Spleen (tissue), 11 donors: Measurements from ENCODE around the gene GAL3ST2. TPM values are rescaled to one million over a fixed set of nuclear protein-coding genes. Genes with fewer than 3 reads are reported as not detected.

Experiments
- DNase-seq: peaks from one replicate; pipeline ENCODE4 v3.0.0-alpha.2; 2020
- H3K27ac ChIP-seq, 8 donors: fragments of 200-600 bp; sonication (generic) in 7 of 8; 1 replicate in 4 of 8; 2 replicates in 4 of 8; pipeline versions ENCODE4 v1.5.0 to v1.8.0; 2016 to 2021; ENCODE audit warnings: inconsistent platforms in 4 of 8, mild to moderate bottlenecking in 4 of 8, moderate library complexity in 1 of 8
- H3K27me3 ChIP-seq, 7 donors: fragments of 200-600 bp; sonication (generic) in 6 of 7; replicated peaks in 1 of 7; 1 replicate in 4 of 7; 2 replicates in 3 of 7; pipeline versions ENCODE4 v1.5.0 to v1.8.0; 2016 to 2021; ENCODE audit warnings: inconsistent platforms in 3 of 7, mild to moderate bottlenecking in 1 of 7
- H3K36me3 ChIP-seq, 6 donors: fragments of 200-600 bp; sonication (generic) in 5 of 6; 1 replicate in 4 of 6; 2 replicates in 2 of 6; pipeline versions ENCODE4 v1.5.0 to v1.8.0; 2016 to 2021; ENCODE audit warnings: inconsistent platforms in 2 of 6
- H3K4me1 ChIP-seq, 6 donors: fragments of 200-600 bp; sonication (generic) in 5 of 6; 1 replicate in 3 of 6; 2 replicates in 3 of 6; pipeline versions ENCODE4 v1.5.0 to v1.8.0; 2016 to 2021; ENCODE audit warnings: inconsistent platforms in 3 of 6
- H3K4me3 ChIP-seq, 8 donors: fragments of 200-600 bp; sonication (generic) in 7 of 8; 1 replicate in 4 of 8; 2 replicates in 4 of 8; pipeline versions ENCODE4 v1.5.0 to v1.8.0; 2016 to 2021; ENCODE audit warnings: inconsistent platforms in 4 of 8, mild to moderate bottlenecking in 4 of 8, moderate library complexity in 2 of 8
- H3K9me3 ChIP-seq, 8 donors: fragments of 200-600 bp; sonication (generic) in 7 of 8; 1 replicate in 4 of 8; 2 replicates in 4 of 8; pipeline versions ENCODE4 v1.5.0 to v1.8.0; 2016 to 2021; ENCODE audit warnings: inconsistent platforms in 4 of 8
- POLR2A ChIP-seq, 3 donors: fragments of 450-650 bp; IDR thresholded peaks; one replicate each; pipeline ENCODE4 v1.5.1; 2017; ENCODE audit warnings: antibody characterized with exemption in 3 of 3, mild to moderate bottlenecking in 1 of 3
- POLR2AphosphoS5 ChIP-seq, 3 donors: sonication (generic); formaldehyde crosslinking; IDR thresholded peaks; one replicate each; pipeline ENCODE4 v1.5.1; 2017; ENCODE audit warnings: antibody characterized with exemption in 3 of 3
- WGBS, 5 donors: extraction: QIAGEN DNeasy Blood & Tissue Kit in 3 of 5; methylation state at CpG; one replicate each; pipeline versions ENCODE4 v1.1.5 to v1.1.7; 2013 to 2018; 5-methylcytosine and 5-hydroxymethylcytosine counted together
- intact Hi-C: fragments of 100-400 bp; cut with DNase I; formaldehyde crosslinking; loops from one replicate; pipeline ENCODE4 v1.15.0; 2023; ENCODE audit warnings: low total_unique reads
- polyA plus RNA-seq, 3 donors: library from polyadenylated mRNA; stranded (reverse); fragments of 200-250 nt; gene quantifications; one replicate each; pipeline ENCODE4 v1.2.1, GENCODE V29; 2013
- total RNA-seq, 7 donors: library from RNA; depleted of rRNA in 3 of 7; stranded (reverse); fragments of >200 nt in 3 of 7; fragmentation: NEBNext Ultra II Directional in 4 of 7; extraction: Animal tissue kit (Norgen Biotek cat#: 25700) in 4 of 7; gene quantifications; one replicate each; pipeline versions ENCODE4 v1.1.0 to v1.2.1, GENCODE V29; 2016 to 2021
- TF ChIP-seq, protein P1 (sequence below), 11 experiments: fragments of 200-600 bp in 7 of 11; fragments of 450-650 bp in 4 of 11; sonication (generic) in 4 of 11; IDR thresholded peaks in 8 of 11; conservative IDR thresholded peaks in 3 of 11; 1 replicate in 7 of 11; 2 replicates in 4 of 11; pipeline versions ENCODE4 v1.4.0 to v1.8.0; 2016 to 2021; ENCODE audit warnings: antibody characterized with exemption in 11 of 11, inconsistent platforms in 4 of 11, mild to moderate bottlenecking in 1 of 11
- donor health status: healthy with polysubstance abuse.
- donor health status: DM: no; HTN: no; CAD: no; lungs with moderate emphysema.
- donor health status: DM: no; HTN: no; CAD: no.
- donor health status: Bipolar disorder and iron deficiency.
- donor health status: healthy.
- donor health status: DM: no; HTN: no; CAD: no.
- donor health status: DM: yes; HTN: yes; CAD: no.

The GAL3ST2 gene
- total and polyA plus RNA-seq, 10 donors: 0.25 to 0.85 TPM; not detected in 8

DNA sequence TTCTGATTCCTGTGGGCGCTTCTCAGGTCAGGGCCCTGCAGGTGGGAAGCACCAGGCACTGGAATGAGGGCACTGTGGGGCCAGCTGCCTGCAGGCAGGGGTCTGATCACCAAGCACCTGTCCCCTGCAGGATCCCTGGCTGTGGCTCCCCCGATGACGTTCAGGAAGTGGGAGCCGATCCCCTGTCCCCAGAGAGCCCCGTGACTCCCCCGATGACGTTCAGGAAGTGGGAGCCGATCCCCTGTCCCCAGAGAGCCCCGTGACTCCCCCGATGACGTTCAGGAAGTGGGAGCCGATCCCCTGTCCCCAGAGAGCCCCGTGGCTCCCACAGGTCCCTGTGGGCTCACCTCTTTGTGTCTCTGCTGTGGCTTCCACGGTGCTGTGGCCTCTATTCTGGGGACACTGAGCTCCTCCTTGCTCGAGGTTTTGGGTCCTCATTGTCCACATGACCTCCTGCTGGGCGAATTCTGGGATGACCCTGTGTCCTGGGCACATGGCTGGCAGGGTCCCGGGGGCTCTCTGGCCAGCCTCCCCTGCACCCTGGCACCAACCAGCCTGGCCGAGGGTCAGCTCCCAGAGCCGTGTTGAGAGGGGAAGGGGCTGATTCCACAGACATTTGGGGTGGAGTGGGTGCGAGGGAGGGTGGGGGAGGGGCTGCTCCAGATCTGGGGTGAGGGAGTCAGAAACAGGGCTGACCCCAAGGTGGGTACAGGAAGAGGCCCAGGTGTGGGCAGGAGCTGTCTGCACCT is 37.2 kb downstream of the GAL3ST2 start:
- DNase-seq: no peak
- Histone ChIP-seq H3K9me3 (no peaks in the 10 kb centered on the region), H3K36me3 (no peaks in the 10 kb centered on the region), H3K27me3 (peaks cover 0 to 82% (median 7%) of the 10 kb centered on the region in 7 donors), H3K27ac (no peak overlapping the region), H3K4me1 (peaks cover 0 to 31% (median 15%) of the 10 kb centered on the region in 6 donors), H3K4me3 (no peak overlapping the region)
- TF ChIP-seq, protein P1, sequence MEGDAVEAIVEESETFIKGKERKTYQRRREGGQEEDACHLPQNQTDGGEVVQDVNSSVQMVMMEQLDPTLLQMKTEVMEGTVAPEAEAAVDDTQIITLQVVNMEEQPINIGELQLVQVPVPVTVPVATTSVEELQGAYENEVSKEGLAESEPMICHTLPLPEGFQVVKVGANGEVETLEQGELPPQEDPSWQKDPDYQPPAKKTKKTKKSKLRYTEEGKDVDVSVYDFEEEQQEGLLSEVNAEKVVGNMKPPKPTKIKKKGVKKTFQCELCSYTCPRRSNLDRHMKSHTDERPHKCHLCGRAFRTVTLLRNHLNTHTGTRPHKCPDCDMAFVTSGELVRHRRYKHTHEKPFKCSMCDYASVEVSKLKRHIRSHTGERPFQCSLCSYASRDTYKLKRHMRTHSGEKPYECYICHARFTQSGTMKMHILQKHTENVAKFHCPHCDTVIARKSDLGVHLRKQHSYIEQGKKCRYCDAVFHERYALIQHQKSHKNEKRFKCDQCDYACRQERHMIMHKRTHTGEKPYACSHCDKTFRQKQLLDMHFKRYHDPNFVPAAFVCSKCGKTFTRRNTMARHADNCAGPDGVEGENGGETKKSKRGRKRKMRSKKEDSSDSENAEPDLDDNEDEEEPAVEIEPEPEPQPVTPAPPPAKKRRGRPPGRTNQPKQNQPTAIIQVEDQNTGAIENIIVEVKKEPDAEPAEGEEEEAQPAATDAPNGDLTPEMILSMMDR (IDR thresholded peaks at IDR 0.05 in 8 of 11, conservative IDR thresholded peaks at IDR 0.05 in 3 of 11): no peak
- TF ChIP-seq POLR2AphosphoS5 (IDR thresholded peaks at IDR 0.05): no peak
- TF ChIP-seq POLR2A (IDR thresholded peaks at IDR 0.05): no peak
- WGBS, 5 donors: 36 to 44% (median 41%) methylated on average over 14 to 20 of the region's 20 CpGs
- intact Hi-C loops: no loop called here

DNA sequence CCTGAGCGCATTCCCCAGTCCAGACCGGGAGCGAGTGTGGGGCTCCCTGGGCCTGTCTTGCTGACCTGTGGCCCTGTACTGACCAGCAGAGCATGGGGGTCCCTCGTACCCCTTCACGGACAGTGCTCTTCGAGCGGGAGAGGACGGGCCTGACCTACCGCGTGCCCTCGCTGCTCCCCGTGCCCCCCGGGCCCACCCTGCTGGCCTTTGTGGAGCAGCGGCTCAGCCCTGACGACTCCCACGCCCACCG is 37.7 kb downstream of the GAL3ST2 start:
- no peak overlapping the region for H3K27ac ChIP-seq
- peaks cover 0 to 31% (median 15%) of the 10 kb centered on the region in 6 donors for H3K4me1 ChIP-seq
- H3K4me3 ChIP-seq: no peak overlapping the region
- H3K36me3 ChIP-seq: no peaks in the 10 kb centered on the region
- no peak for DNase-seq
- 88 to 100% (median 92%) methylated on average over 2 to 17 of the region's 17 CpGs for WGBS, 5 donors
- H3K9me3 ChIP-seq: no peaks in the 10 kb centered on the region
- no peak for TF ChIP-seq POLR2A (IDR thresholded peaks at IDR 0.05)
- TF ChIP-seq, protein P1 (IDR thresholded peaks at IDR 0.05 in 8 of 11, conservative IDR thresholded peaks at IDR 0.05 in 3 of 11): no peak
- TF ChIP-seq POLR2AphosphoS5 (IDR thresholded peaks at IDR 0.05): no peak
- intact Hi-C loops: no loop called here
- peaks cover 0 to 79% (median 7%) of the 10 kb centered on the region in 7 donors for H3K27me3 ChIP-seq

DNA sequence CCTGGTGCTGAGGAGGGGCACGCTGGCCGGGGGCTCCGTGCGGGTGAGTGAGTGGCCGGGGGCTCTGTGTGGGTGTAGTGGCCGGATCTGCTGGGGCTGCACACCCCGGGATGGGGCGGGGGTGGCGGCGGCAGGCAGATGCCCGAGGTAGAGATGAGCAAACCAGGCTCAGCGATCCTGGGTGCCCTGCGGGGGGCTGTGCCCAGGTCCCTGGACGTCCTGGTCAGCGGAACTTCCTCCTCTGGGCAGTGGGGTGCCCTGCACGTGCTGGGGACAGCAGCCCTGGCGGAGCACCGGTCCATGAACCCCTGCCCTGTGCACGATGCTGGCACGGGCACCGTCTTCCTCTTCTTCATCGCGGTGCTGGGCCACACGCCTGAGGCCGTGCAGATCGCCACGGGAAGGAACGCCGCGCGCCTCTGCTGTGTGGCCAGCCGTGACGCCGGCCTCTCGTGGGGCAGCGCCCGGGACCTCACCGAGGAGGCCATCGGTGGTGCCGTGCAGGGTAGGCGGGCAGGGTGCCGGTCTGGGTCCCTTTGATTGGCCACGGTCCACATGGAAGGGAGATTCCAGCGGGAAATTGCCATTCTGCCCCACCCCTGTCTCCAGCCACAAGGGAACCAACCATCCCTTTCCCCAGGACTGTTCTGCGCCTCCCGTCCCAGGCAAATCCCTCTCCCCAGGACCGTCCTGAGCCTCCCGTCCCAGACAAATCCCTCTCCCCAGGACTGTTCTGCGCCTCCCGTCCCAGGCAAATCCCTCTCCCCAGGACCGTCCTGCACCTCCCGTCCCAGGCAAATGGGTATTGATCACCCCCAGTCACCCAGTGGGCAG is 38.2 kb downstream of the GAL3ST2 start:
- H3K36me3 ChIP-seq: no peaks in the 10 kb centered on the region
- DNase-seq: no peak
- intact Hi-C loops: no loop called here
- WGBS, 5 donors: 87 to 91% (median 90%) methylated on average over 19 to 52 of the region's 52 CpGs
- H3K27me3 ChIP-seq: peaks cover 0 to 77% (median 7%) of the 10 kb centered on the region in 7 donors
- TF ChIP-seq POLR2AphosphoS5 (IDR thresholded peaks at IDR 0.05) (no peak), POLR2A (IDR thresholded peaks at IDR 0.05) (no peak)
- TF ChIP-seq, protein P1 (IDR thresholded peaks at IDR 0.05 in 8 of 11, conservative IDR thresholded peaks at IDR 0.05 in 3 of 11): no peak
- H3K4me1 ChIP-seq: peaks cover 0 to 31% (median 15%) of the 10 kb centered on the region in 6 donors
- H3K27ac ChIP-seq: no peak overlapping the region
- no peaks in the 10 kb centered on the region for H3K9me3 ChIP-seq
- no peak overlapping the region for H3K4me3 ChIP-seq
